PC-3 (cell line): ENCODE data around the gene ARHGAP24.
A peak's percentile ranks its signal among the peaks of the same experiment; 100 is the strongest.

Experiments used
- CTCF ChIP-seq: fragments of 300-600 bp; sonication (generic); conservative IDR thresholded peaks from 2 replicates; pipeline ENCODE4 v1.5.1; 2017; ENCODE audit warnings: antibody characterized with exemption, low read depth, mild to moderate bottlenecking, low read length
- EZH2 ChIP-seq: fragments of 300-600 bp; sonication (generic); IDR thresholded peaks from one replicate; pipeline ENCODE4 v1.6.1; 2017; ENCODE audit warnings: antibody characterized with exemption, mild to moderate bottlenecking, low read length; ENCODE audit not compliant: unreplicated experiment
- EZH2phosphoT487 ChIP-seq: fragments of 300-600 bp; sonication (generic); IDR thresholded peaks from 2 replicates; pipeline ENCODE4 v1.6.1; 2018; ENCODE audit warnings: mild to moderate bottlenecking, antibody characterized with exemption, low read length, borderline replicate concordance

GRCh38 chr4:85686398-85686797 is 211.4 kb downstream of the ARHGAP24 start:
- peak; percentile 16; the same call in 1 of the 2 replicates for TF ChIP-seq CTCF
- TF ChIP-seq EZH2: no peak
- TF ChIP-seq EZH2phosphoT487: no peak
